Measurements from ENCODE around the gene DYRK4.

DNA sequence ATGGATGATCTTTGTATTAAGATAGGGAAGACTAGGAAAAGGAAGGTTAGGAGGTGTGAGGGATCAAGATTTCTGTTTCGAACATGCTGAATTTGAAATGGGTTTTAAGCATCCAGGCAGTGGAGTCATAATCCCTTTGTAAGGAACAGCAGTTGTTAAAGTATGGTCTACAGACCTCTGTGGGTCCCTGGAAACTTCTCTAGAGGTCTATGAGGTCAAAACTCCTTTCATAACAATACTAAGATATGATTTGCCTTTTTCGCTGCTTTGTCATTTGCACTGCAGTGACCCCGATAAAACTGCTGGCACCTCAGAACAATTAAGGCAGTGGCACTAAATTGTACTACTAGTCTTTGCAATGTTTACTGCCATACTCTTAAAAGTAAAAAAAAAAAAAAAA is 21.8 kb upstream of the DYRK4 start:
- TF ChIP-seq, protein P1, sequence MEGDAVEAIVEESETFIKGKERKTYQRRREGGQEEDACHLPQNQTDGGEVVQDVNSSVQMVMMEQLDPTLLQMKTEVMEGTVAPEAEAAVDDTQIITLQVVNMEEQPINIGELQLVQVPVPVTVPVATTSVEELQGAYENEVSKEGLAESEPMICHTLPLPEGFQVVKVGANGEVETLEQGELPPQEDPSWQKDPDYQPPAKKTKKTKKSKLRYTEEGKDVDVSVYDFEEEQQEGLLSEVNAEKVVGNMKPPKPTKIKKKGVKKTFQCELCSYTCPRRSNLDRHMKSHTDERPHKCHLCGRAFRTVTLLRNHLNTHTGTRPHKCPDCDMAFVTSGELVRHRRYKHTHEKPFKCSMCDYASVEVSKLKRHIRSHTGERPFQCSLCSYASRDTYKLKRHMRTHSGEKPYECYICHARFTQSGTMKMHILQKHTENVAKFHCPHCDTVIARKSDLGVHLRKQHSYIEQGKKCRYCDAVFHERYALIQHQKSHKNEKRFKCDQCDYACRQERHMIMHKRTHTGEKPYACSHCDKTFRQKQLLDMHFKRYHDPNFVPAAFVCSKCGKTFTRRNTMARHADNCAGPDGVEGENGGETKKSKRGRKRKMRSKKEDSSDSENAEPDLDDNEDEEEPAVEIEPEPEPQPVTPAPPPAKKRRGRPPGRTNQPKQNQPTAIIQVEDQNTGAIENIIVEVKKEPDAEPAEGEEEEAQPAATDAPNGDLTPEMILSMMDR (IDR thresholded peaks at IDR 0.05 in 4 of 5, conservative IDR thresholded peaks at IDR 0.05 in 1 of 5) = no peak
- TF ChIP-seq POLR2A (IDR thresholded peaks at IDR 0.05) = no peak

Measured in gastrocnemius medialis (tissue), 4 donors.